ENCODE measurements around the gene SCYGR7. TPM values are rescaled to one million over a fixed set of nuclear protein-coding genes. Genes with fewer than 3 reads are reported as not detected.

SCYGR7 gene
- total and polyA plus RNA-seq, 2 donors (not counting 1 experiment from before 2014, with no cell fraction given) = not detected

DNA sequence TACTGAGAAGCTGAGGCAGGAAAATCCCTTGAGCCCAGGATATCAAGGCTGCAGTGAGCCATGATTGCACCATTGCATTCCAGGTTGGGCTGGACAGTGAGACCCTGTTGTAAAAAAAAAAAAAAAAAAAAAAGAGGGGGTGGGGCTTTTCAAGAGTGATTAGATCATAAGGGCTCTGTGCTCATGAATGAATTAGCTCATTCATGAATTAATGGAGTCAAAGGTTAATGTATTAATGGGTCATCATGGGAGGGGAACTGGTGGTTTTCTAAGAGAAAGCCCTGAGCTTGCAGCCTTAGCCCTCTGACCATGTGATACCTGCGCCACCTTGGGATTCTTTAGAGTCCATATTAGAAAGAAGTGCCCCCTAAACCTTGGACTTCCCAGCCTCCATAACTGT lies 14.8 kb upstream of the SCYGR7 start:
- H3K9ac ChIP-seq (ENCODE audit: low read length) = no peak overlapping the region
- ChIA-PET CTCF (interaction anchor here (0.6 kb wide), 1 partner anchor 50 kb away, joined by 3 read pairs; no protein-coding TSS in a partner anchor), POLR2A (no interaction called here)
- H3K4me1 ChIP-seq (ENCODE audit: control insufficient read depth in 2 of 2, insufficient read depth in 2 of 2, low read length in 2 of 2) = peaks cover 5% of the 10 kb centered on the region in 2 donors
- Mint-ChIP-seq H3K27me3 (peaks cover 15% of the 10 kb centered on the region), H3K4me1 (peaks cover 2% of the 10 kb centered on the region), H3K9me3 (ENCODE audit: insufficient read depth) (no peaks in the 10 kb centered on the region), H3K27ac (no peak overlapping the region), H3K4me3 (no peak overlapping the region)
- peaks cover 0 to 10% (median 5%) of the 10 kb centered on the region in 4 experiments for H3K27me3 ChIP-seq (replicated peaks in 1 of 4; ENCODE audit: control extremely low read depth in 1 of 4, control insufficient read depth in 3 of 4, insufficient read depth in 4 of 4, low read length in 3 of 4)
- no peak overlapping the region for H2AFZ ChIP-seq (ENCODE audit: insufficient read depth, low read depth, low read length, poor library complexity, severe bottlenecking)
- H3K4me3 ChIP-seq (ENCODE audit: control extremely low read depth in 1 of 5, extremely low read depth in 1 of 5, insufficient read depth in 1 of 5, low read depth in 2 of 5, low read length in 4 of 5) = no peak overlapping the region
- intact Hi-C loops (cut with micrococcal nuclease) = no loop called here
- no CpG with 5 or more reads among the region's 1 CpG for WGBS (ENCODE audit: insufficient coverage)
- no peak for TF ChIP-seq EZH2 (IDR thresholded peaks at IDR 0.05; ENCODE audit: borderline replicate concordance, insufficient read depth, low read depth, low read length, poor library complexity, severe bottlenecking)
- TF ChIP-seq, protein P1, sequence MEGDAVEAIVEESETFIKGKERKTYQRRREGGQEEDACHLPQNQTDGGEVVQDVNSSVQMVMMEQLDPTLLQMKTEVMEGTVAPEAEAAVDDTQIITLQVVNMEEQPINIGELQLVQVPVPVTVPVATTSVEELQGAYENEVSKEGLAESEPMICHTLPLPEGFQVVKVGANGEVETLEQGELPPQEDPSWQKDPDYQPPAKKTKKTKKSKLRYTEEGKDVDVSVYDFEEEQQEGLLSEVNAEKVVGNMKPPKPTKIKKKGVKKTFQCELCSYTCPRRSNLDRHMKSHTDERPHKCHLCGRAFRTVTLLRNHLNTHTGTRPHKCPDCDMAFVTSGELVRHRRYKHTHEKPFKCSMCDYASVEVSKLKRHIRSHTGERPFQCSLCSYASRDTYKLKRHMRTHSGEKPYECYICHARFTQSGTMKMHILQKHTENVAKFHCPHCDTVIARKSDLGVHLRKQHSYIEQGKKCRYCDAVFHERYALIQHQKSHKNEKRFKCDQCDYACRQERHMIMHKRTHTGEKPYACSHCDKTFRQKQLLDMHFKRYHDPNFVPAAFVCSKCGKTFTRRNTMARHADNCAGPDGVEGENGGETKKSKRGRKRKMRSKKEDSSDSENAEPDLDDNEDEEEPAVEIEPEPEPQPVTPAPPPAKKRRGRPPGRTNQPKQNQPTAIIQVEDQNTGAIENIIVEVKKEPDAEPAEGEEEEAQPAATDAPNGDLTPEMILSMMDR (IDR thresholded peaks at IDR 0.05) = no peak
- no peaks in the 10 kb centered on the region for H3K79me2 ChIP-seq (ENCODE audit: control insufficient read depth, insufficient read depth, low read length)
- ATAC-seq (ENCODE audit: low read depth) = no peak
- no peak for DNase-seq
- no peak overlapping the region for H3K4me2 ChIP-seq (replicated peaks; ENCODE audit: low read depth, low read length, poor library complexity, severe bottlenecking)
- no peaks in the 10 kb centered on the region for H4K20me1 ChIP-seq (ENCODE audit: control insufficient read depth, insufficient read depth, low read length, poor library complexity, severe bottlenecking)
- H3K9me3 ChIP-seq (ENCODE audit: control extremely low read depth in 1 of 3, control insufficient read depth in 2 of 3, insufficient read depth in 1 of 3, low read length in 2 of 3) = peaks cover 0 to 6% (median 0%) of the 10 kb centered on the region in 3 donors
- no peak overlapping the region for H3K27ac ChIP-seq (ENCODE audit: low read length in 2 of 2)
- H3K36me3 ChIP-seq (replicated peaks in 1 of 2; ENCODE audit: control extremely low read depth in 1 of 2, control insufficient read depth in 1 of 2, extremely low read depth in 1 of 2, insufficient read depth in 2 of 2, low read length in 1 of 2) = no peaks in the 10 kb centered on the region

DNA sequence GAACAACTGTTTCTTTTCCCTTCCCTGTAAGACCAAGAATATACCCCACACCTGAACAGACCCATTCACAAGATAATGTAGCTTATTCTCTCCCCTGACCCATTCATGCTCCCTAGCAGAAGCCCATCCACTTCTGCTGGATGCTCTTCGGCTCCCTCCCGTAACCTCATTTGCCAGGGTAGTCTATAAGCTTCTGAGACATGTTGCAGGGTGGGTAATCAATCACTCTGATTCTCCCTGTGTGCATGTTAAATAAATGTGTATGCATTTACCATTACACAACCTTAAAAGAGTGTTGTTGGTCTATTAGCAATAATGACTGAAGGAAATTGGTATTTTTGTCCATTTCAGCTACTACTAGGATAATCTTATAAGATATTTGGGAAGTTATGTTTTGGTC lies 11.6 kb upstream of the SCYGR7 start:
- peaks cover 5% of the 10 kb centered on the region in 2 donors for H3K4me1 ChIP-seq (ENCODE audit: control insufficient read depth in 2 of 2, insufficient read depth in 2 of 2, low read length in 2 of 2)
- peaks cover 2% of the 10 kb centered on the region for H3K4me1 Mint-ChIP-seq
- H3K4me3 ChIP-seq (ENCODE audit: control extremely low read depth in 1 of 5, extremely low read depth in 1 of 5, insufficient read depth in 1 of 5, low read depth in 2 of 5, low read length in 4 of 5) = no peak overlapping the region
- ChIA-PET CTCF (interaction anchor here (0.7 kb wide), 2 partner anchors 236 to 652 kb away, joined by 3 to 5 read pairs; no protein-coding TSS in a partner anchor), POLR2A (no interaction called here)
- H3K4me3 Mint-ChIP-seq = no peak overlapping the region
- no peak overlapping the region for H3K27ac ChIP-seq (ENCODE audit: low read length in 2 of 2)
- H3K4me2 ChIP-seq (replicated peaks; ENCODE audit: low read depth, low read length, poor library complexity, severe bottlenecking) = no peak overlapping the region
- no peaks in the 10 kb centered on the region for H3K79me2 ChIP-seq (ENCODE audit: control insufficient read depth, insufficient read depth, low read length)
- H3K36me3 ChIP-seq (replicated peaks in 1 of 2; ENCODE audit: control extremely low read depth in 1 of 2, control insufficient read depth in 1 of 2, extremely low read depth in 1 of 2, insufficient read depth in 2 of 2, low read length in 1 of 2) = no peaks in the 10 kb centered on the region
- H3K27me3 ChIP-seq (replicated peaks in 1 of 4; ENCODE audit: control extremely low read depth in 1 of 4, control insufficient read depth in 3 of 4, insufficient read depth in 4 of 4, low read length in 3 of 4) = peaks cover 0 to 11% (median 7%) of the 10 kb centered on the region in 4 experiments
- H3K27me3 Mint-ChIP-seq = peaks cover 22% of the 10 kb centered on the region
- H2AFZ ChIP-seq (ENCODE audit: insufficient read depth, low read depth, low read length, poor library complexity, severe bottlenecking) = no peak overlapping the region
- TF ChIP-seq, protein P1 (IDR thresholded peaks at IDR 0.05) = no peak
- TF ChIP-seq EZH2 (IDR thresholded peaks at IDR 0.05; ENCODE audit: borderline replicate concordance, insufficient read depth, low read depth, low read length, poor library complexity, severe bottlenecking) = no peak
- H3K27ac Mint-ChIP-seq = no peak overlapping the region
- WGBS (ENCODE audit: insufficient coverage) = no CpG with 5 or more reads among the region's 2 CpGs
- H3K9me3 ChIP-seq (ENCODE audit: control extremely low read depth in 1 of 3, control insufficient read depth in 2 of 3, insufficient read depth in 1 of 3, low read length in 2 of 3) = peaks cover 0 to 6% (median 0%) of the 10 kb centered on the region in 3 donors
- intact Hi-C loops (cut with micrococcal nuclease) = no loop called here
- ATAC-seq (ENCODE audit: low read depth) (no peak), DNase-seq (no peak)
- H4K20me1 ChIP-seq (ENCODE audit: control insufficient read depth, insufficient read depth, low read length, poor library complexity, severe bottlenecking) = no peaks in the 10 kb centered on the region
- no peaks in the 10 kb centered on the region for H3K9me3 Mint-ChIP-seq (ENCODE audit: insufficient read depth)
- no peak overlapping the region for H3K9ac ChIP-seq (ENCODE audit: low read length)

All from B cell (primary cell).